Measurements from ENCODE around the gene EPB41L5.
"Not testable (repeated sequence)": the region's sequence is repeated elsewhere in the genome, so short reads cannot be mapped to it uniquely, and the experiment has no call there.

Gene EPB41L5

GRCh38 chr2:120012771-120013596, at the start of gene EPB41L5:
TSS of gene EPB41L5 (plus strand) at chr2:120013077. CDS start at chr2:120019085, 6,008 bp downstream.
- DNase-seq, result peak; percentile 94

GRCh38 chr2:119981896-119982295, 31.0 kb upstream of the EPB41L5 start:
- DNase-seq, result no peak

GRCh38 chr2:119982506-119982905, 30.4 kb upstream of the EPB41L5 start:
- no peak for DNase-seq

- DNase-seq, result no peak
These were observed 29.8 kb upstream of the EPB41L5 start for GRCh38 chr2:119983108-119983507.

- DNase-seq, result no peak
These were observed 16.7 kb upstream of the EPB41L5 start for GRCh38 chr2:119996148-119996547.

GRCh38 chr2:119996896-119997891, 15.7 kb upstream of the EPB41L5 start:
- not testable (repeated sequence) for DNase-seq

- DNase-seq, result no peak
These were observed 11.4 kb upstream of the EPB41L5 start for GRCh38 chr2:120001471-120001870.

- no peak for DNase-seq
These were observed 8.6 kb upstream of the EPB41L5 start for GRCh38 chr2:120004254-120004653.

- no peak for DNase-seq
These were observed 6.9 kb upstream of the EPB41L5 start for GRCh38 chr2:120005834-120006521.

GRCh38 chr2:120007851-120008250, 5.0 kb upstream of the EPB41L5 start:
- no peak for DNase-seq

- DNase-seq, result no peak
These were observed 514 bp upstream of the EPB41L5 start for GRCh38 chr2:120012363-120012762.

- no peak for DNase-seq
These were observed 833 bp downstream of the EPB41L5 start for GRCh38 chr2:120013597-120014223.

GRCh38 chr2:120014226-120014980, 1.5 kb downstream of the EPB41L5 start:
- no peak for DNase-seq

- no peak for DNase-seq
These were observed 3.9 kb downstream of the EPB41L5 start for GRCh38 chr2:120016800-120017199.

- no peak for DNase-seq
These were observed 4.3 kb downstream of the EPB41L5 start for GRCh38 chr2:120017201-120017600.

GRCh38 chr2:120018549-120018948, 5.7 kb downstream of the EPB41L5 start:
- no peak for DNase-seq

GRCh38 chr2:120020554-120020953, 7.7 kb downstream of the EPB41L5 start:
- DNase-seq, result no peak

- DNase-seq, result not testable (repeated sequence)
These were observed 9.6 kb downstream of the EPB41L5 start for GRCh38 chr2:120022505-120022904.

GRCh38 chr2:120026890-120027289, 14.0 kb downstream of the EPB41L5 start:
- DNase-seq, result no peak

- no peak for DNase-seq
These were observed 15.9 kb downstream of the EPB41L5 start for GRCh38 chr2:120028795-120029194.
